Ramos (cell line): ENCODE results near the gene ERO1B.
"Not testable (repeated sequence)": the region's sequence is repeated elsewhere in the genome, so short reads cannot be mapped to it uniquely, and the experiment has no call there.

Experiments
- in situ Hi-C: fragments of 300-500 bp; cut with MboI; formaldehyde crosslinking; loops from one replicate; pipeline ENCODE4 v1.14.3; 2022; ENCODE audit warnings: low sequenced_read_pairs; ENCODE audit not compliant: unreplicated experiment

Gene ERO1B

GRCh38 chr1:236201786-236202185 is 80.0 kb downstream of the ERO1B start:
- in situ Hi-C loops = no loop called here

GRCh38 chr1:236200925-236201324 is 80.8 kb downstream of the ERO1B start:
- in situ Hi-C loops = no loop called here

DNA sequence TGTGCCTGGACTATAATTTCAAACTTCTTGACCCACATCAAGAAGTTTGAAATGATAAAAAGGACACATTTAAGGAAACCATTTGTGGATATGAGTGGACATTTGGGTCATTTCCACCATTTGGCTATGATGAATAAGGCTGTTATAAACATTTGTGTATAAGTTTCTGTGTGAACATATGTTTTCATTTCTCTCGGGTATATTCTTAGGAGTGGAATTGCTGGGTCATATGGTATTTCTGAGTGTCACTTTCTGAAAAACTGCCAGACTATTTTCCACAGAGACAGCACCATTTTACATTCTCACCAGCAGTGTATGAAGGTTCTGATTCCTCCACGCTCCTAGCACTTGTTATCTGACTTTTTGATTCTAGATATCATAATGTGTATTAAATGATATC is 88.6 kb downstream of the ERO1B start:
- in situ Hi-C loops = no loop called here

DNA sequence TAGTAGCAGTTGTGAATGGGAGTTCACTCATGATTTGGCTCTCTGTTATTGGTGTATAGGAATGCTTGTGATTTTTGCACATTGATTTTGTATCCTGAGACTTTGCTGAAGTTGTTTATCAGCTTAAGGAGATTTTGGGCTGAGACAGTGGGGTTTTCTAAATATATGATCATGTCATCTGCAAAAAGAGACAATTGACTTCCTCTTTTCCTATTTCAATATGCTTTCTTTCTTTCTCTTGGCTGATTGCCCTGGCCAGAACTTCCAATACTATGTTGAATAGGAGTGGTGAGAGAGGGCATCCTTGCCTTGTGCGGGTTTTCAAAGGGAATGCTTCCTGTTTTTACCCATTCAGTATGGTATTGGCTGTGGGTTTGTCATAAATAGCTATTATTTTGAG is 93.7 kb downstream of the ERO1B start:
- in situ Hi-C loops = not testable (repeated sequence)

- in situ Hi-C loops = not testable (repeated sequence)
These were observed 95.3 kb downstream of the ERO1B start for GRCh38 chr1:236186471-236186870.

GRCh38 chr1:236185687-236186086 is 96.1 kb downstream of the ERO1B start:
- in situ Hi-C loops = no loop called here

DNA sequence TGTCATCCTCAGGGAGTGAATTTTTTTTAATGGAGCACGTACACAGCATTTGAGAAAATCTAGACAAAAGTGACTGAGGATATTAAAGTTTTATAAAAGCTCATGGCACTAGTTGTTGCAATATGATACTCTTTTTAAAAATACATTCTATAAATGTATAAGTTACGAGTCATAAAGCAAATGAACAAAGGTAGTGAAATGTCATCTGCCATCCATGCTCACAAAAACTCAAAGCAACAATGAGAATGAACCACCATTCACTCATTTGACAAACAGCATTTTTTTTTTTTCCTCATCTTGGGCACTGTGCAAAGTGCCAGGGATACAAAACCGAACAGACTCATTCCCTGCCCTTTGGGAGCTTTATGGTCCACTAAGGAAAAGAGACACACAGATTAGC is 100.7 kb downstream of the ERO1B start:
- in situ Hi-C loops = no loop called here

DNA sequence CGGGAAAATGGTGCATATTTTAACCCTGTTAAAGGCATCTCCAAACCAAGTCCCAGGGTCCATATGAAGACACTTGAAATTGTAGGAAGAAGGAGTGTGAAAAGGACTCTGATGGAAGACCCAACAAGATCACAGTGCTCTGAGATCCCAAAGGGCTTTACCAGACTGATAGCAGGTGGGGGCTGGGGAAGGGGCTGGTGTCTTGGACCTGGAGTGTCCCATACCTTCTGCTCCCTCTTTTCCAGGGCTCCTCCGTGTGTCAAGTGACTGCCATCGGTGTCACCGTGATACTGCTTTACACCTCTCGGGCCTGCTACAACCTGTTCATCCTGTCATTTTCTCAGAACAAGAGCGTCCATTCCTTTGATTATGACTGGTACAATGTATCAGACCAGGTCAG is 102.1 kb downstream of the ERO1B start:
- in situ Hi-C loops = no loop called here

GRCh38 chr1:236176337-236177336 is 105.1 kb downstream of the ERO1B start:
- in situ Hi-C loops = no loop called here

GRCh38 chr1:236175642-236176336 is 106.0 kb downstream of the ERO1B start:
- in situ Hi-C loops = no loop called here

- in situ Hi-C loops = no loop called here
These were observed 108.5 kb downstream of the ERO1B start for GRCh38 chr1:236173174-236173767.

DNA sequence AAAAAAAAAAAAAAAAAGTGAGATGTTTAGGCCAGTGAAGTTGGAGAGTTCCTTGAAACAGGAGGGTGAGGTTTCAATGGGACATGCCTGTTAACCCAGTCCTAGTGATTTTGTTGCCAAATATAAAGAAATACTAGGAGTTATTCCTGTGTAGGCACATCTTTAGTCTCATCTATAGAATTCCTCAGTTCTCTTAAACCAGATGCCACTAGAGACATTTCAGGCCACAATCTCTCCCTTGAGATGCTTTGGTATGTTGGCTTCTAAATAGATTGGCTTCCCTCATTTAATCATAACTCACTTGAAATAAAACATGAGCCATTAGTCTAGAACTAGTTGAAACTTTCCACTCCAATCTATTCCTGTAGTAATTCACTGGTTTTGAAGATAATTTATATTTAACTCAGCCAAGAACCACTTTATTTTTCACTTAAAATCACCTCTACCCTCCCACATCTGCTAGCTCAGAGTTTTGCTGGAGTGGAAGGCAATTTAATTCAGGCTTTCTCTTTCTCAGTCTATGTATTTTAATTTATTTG is 109.6 kb downstream of the ERO1B start:
- in situ Hi-C loops = no loop called here

DNA sequence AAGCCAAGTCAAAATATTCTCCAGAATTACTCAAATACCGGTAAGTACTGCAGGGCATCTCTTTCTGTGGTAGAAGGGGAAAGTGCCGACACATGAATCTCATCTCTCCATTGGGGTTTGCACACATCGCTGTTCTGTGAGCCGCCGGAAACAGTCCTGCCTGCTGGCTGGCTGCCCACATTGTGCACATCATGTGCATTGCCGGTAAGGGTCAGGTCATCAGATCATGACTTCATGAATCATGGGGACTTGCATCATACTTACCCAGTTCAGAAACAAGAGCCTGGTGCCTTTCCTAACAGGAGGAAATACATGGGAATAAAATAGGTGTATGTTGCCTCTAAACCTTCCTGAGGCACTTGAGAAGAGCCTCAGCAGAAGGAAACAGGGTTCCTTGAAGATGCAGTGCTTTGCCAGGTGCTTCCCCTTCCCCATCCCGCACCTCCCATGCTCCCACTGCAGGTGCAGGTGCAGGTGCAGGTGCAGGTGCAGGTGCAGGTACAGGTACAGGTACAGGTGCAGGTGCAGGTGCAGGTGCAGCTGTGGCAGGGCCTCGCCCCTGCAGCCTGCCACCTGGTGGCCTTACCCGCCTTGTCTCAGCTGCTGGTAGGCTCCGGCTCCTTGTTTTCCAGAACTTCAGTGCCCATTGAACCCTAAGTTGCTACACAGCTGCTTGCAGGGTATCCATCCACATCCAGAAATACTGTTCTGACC is 112.9 kb downstream of the ERO1B start:
- in situ Hi-C loops = no loop called here

DNA sequence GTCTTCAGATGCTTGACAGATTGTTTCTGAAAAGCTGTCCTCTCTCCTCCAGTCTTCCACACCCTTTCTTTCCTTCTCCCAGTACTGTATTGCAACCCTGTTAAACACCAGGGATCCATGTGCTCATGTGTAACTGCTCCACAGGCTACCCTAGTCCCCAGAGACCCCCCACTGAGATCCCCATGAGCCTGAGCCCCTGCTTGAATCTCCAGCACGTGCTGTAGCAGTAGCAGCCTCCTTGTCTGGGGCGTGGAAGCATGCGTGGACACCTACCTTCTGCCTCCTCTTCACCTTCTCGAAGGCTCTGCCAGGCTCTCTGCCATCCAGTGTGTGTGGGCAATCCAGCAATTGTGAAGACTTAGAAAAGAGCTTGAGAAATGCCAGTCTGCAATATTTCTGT is 114.2 kb downstream of the ERO1B start:
- in situ Hi-C loops = no loop called here

DNA sequence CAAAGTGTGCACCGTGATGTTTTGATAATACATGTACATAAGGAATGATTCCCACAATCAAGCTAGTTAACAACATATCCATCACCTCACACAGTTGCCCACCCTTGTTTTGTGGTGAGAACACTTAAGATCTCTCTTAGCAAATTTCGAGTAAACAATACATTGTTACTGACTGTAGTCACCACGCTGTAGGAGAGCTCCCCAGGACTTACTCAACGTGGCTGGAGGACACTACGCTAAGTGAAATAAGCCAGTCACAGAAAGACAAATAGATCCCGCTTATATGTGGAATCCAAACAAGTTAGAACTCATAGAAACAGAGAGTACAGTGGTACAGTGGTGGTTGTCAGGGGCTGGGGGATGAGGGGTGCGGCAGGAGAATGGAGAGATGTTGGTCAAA is 114.6 kb downstream of the ERO1B start:
- in situ Hi-C loops = no loop called here

DNA sequence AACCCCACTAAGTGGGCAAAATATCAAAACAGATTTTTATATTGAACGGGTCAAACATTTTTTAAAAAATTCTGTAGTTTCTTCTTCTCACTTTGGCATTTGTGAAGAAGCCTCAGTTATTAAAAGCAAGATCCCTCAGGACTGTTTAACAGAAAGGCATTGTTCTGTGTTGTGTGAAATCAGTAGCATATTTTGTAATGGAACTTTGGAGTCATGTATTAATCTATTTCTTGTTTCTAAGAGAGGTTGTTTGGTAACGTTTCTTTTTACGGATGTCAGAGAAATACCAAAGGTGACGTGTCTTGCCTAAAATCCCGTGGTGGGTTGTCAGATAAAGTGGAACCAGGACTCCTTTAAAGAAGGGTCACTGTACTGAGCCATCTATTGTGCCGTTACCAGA is 115.7 kb downstream of the ERO1B start:
- in situ Hi-C loops = no loop called here
